WI38 (cell line): ENCODE data around the gene PIEZO1.
"Not testable (repeated sequence)": the region's sequence is repeated elsewhere in the genome, so short reads cannot be mapped to it uniquely, and the experiment has no call there.

Experiments used
- H3K4me3 ChIP-seq: 2 replicates; pipeline ENCODE4 v1.5.1; 2011; ENCODE audit warnings: low read depth, mild to moderate bottlenecking, control low read depth, low read length
- CTCF ChIP-seq: IDR thresholded peaks from 2 replicates; pipeline ENCODE4 v1.5.1; 2012; ENCODE audit warnings: low read depth, mild to moderate bottlenecking, control low read depth, low read length

PIEZO1 gene

GRCh38 chr16:88827727-88828126 is 42.7 kb upstream of the PIEZO1 start:
- no peak overlapping the region for H3K4me3 ChIP-seq
- TF ChIP-seq CTCF, result no peak

- H3K4me3 ChIP-seq, result no peak overlapping the region
- no peak for TF ChIP-seq CTCF
These were observed 41.2 kb upstream of the PIEZO1 start for GRCh38 chr16:88826070-88826840.

GRCh38 chr16:88825146-88825545 is 40.1 kb upstream of the PIEZO1 start:
- H3K4me3 ChIP-seq, result no peak overlapping the region
- no peak for TF ChIP-seq CTCF

- no peak for TF ChIP-seq CTCF
These were observed 39.4 kb upstream of the PIEZO1 start for GRCh38 chr16:88824256-88825077.

DNA sequence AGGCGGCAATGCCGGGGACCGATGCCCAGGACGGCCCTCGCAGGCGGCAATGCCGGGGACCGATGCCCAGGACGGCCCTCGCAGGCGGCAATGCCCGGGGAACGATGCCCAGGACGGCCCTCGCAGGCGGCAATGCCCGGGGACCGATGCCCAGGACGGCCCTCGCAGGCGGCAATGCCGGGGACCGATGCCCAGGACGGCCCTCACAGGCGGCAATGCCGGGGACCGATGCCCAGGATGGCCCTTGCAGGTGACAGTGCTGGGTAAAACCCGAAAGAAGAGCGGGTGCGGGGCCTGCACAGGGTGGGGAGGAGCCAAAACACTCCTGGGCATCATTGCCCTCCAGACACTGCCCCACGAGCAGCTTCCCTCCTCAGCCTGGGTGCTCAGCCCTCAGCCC is 38.6 kb upstream of the PIEZO1 start:
- not testable (repeated sequence) for H3K4me3 ChIP-seq

More at GRCh38 chr16:88824256-88825077, 39.4 kb upstream of the PIEZO1 start:
- no peak overlapping the region for H3K4me3 ChIP-seq

DNA sequence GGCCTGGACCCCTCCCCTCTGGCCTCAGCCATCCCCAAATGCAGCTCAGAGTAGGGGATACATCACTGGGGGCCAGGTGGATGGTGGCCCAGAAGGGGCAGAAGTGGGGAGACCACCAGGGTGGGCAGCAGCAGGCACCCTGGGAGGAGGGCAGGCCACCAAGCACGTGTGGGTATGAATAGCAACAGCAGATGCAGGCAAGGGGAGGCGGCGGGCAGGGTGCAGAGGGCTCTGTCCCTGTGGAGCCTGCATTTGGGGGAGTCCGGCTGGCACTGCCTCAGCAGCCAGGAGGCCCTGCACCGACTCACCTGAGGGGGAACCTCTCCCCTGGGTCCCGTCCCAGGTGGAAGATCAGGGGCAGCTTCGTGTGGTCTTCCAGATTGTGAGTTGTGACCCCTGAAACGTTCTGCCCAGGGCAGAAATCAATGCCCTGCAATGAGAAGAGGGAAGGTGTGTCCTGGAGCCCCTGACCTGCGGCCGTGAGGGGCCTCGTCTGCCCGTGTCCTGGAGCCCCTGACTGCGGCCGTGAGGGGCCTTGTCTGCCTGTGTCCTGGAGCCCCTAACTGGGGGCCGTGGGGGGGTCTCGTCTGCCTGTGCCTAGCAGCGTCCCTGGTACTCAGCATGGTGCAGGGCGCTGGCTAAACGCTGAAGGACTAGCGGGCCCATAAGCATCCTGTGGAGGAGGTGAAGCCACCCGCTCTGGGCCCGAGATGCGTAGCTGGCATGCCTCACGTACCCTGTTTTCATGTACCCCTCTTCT is 37.4 kb upstream of the PIEZO1 start:
- no peak for TF ChIP-seq CTCF

DNA sequence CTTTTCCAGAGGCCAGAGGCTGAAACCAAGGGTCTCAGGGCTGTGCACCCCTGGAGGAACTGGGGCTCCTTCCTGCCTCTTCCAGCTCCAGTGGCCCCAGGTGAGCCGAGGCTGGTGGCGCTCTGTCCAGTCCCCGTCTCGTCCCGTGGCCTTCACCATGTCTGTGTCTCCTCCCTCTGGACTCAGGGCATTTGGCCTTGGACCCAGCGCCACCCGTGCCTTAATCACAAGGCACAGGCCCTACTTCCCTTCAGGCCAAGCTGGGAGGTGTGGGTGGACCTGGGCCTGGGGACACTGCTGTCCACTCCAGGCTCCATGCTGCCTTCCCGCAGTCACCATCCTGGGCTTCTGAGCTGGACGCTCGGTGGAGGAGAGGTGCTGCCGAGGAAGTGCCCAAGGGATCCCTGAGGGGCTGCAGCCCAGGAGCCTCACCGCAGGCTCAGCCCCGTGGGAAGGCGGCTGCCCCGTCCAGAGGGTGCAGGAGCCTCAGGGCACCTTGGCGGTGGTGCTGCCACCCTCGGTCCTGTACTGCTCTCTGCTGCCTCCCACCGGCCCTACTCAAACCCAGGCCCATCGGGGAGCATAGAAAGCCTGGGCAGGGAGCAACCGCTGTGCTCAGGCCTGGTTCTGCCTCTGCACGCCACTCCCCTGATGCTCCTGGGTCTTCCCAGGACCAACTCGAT is 36.3 kb upstream of the PIEZO1 start:
- H3K4me3 ChIP-seq, result no peak overlapping the region
- TF ChIP-seq CTCF, result no peak

More for the DNA sequence above, 37.4 kb upstream of the PIEZO1 start:
- no peak overlapping the region for H3K4me3 ChIP-seq
